GM21423 (cell line): ENCODE measurements around the gene ZBTB8OS.
A peak's percentile ranks its signal among the peaks of the same experiment; 100 is the strongest.

Experiments
- ATAC-seq: cut with Tn5 transposase; IDR thresholded peaks from one replicate; pipeline ENCODE4 v1.9.1; 2021; ENCODE audit warnings: mild to moderate bottlenecking, moderate library complexity; ENCODE audit not compliant: unreplicated experiment

ZBTB8OS gene

GRCh38 chr1:32612189-32612881, 38.0 kb downstream of the ZBTB8OS start:
- peak; percentile 90 for ATAC-seq

- ATAC-seq: peak; percentile 18
Measured at GRCh38 chr1:32611859-32612188, 38.5 kb downstream of the ZBTB8OS start.

GRCh38 chr1:32609180-32609579, 41.2 kb downstream of the ZBTB8OS start:
- no peak for ATAC-seq

GRCh38 chr1:32606565-32607371, 43.6 kb downstream of the ZBTB8OS start:
- no peak for ATAC-seq

- no peak for ATAC-seq
Measured at GRCh38 chr1:32605711-32606424, 44.5 kb downstream of the ZBTB8OS start.

- ATAC-seq: no peak
Measured at GRCh38 chr1:32600034-32600433, 50.3 kb downstream of the ZBTB8OS start.

GRCh38 chr1:32592943-32593342, 57.4 kb downstream of the ZBTB8OS start:
- ATAC-seq: no peak

- no peak for ATAC-seq
Measured at GRCh38 chr1:32580348-32581017, 69.9 kb downstream of the ZBTB8OS start.
